HG03521 (cell line): ENCODE results near the gene ANKS1B.

ENCODE experiments used
- ATAC-seq: cut with Tn5 transposase; IDR thresholded peaks from one replicate; pipeline ENCODE4 v1.9.1; 2021; ENCODE audit warnings: mild to moderate bottlenecking, moderate library complexity; ENCODE audit not compliant: unreplicated experiment

The ANKS1B gene

DNA sequence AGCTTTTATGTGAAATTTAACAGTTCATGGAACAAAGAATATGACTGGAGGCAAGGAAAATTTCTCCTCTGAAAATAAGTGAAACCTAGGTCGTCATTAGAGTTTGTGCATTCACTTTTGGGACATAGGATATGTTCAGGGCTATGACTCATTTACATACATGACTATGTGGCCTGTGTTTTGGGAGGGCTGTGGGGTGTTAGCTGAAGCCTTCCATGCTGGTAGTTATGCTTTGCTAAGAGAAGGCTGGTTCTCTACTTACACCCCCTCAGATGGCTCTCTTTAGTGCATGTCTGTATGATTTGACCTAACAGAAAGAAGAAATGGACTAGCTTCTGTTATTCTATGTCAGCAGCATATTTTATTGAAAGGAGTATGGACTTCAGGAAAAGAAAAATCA, 753.7 kb downstream of the ANKS1B start:
- ATAC-seq = no peak

DNA sequence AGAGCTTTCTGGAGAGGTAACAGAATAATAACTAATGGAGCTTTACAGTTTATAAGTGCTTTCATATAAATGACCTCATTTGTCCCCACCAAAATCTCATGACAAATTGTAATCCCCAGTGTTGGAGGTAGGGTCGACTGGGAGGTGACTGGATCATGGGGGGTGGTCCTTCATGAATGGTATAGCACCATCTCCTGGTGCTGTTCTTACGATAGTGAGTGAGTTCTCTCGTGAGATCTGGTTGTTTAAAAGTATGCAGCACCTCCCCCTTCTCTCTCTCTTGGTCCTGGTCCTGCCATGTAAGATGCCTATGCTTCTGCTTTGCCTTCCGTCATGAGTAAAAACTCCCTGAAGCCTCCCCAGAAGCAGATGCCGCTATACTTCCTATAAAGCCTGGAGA, 760.5 kb downstream of the ANKS1B start:
- ATAC-seq = no peak

DNA sequence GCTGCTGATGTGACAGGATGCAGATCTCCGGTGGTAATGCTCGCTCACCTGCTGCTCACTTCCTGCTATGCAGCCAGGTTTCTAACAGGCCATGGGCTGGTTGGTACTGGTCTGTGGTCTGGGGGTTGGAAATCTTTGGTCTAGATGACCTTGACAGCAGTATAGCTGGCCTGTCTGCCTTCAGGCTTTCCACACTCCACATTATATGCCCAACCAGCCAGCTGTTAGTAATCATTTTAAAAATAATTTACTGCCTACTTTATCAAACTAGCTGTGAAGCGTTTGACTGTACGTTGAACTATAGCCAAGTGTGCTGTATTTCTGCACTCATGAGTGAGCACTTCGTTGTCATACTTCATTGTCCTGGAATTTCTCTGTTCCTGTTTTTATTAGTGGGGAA, 761.2 kb downstream of the ANKS1B start:
- ATAC-seq = no peak

DNA sequence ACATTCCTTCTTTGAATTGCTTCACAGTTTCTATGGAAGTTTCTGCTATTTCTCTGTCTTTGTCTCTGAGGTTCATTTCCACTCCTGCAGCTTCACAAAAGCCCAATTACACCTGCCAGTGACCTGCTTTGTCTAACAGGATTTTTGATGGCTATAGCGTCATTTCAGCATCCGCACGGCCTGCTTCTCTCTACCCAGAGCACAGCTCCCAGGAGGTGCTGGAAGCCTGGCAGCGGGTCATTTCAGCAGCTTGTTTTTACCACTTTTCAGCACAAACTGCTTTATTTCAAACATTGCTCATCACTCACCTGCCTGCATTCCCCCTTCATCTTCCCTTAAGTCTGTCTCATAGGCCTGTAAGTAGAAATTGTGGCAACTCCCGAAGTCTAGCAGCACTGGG, 771.7 kb downstream of the ANKS1B start:
- ATAC-seq = no peak

DNA sequence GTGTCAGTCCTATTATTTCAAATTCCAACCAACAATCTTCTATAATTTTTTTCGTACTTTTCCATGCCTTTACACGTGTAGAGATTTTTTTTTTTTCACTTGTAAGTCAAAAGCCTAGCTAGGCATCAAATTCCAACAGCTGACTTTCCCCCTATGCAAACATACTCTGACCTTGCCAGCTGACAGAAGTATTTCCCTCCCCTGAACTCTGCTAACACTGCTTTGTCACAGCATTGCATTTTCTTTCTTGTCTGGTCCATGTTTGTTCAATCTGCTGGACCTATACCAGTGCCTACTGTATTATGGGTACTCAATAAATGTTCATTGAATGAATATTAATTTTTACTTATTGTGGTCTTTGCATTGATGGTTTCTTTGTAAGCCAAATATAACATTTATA, 772.5 kb downstream of the ANKS1B start:
- ATAC-seq = no peak

DNA sequence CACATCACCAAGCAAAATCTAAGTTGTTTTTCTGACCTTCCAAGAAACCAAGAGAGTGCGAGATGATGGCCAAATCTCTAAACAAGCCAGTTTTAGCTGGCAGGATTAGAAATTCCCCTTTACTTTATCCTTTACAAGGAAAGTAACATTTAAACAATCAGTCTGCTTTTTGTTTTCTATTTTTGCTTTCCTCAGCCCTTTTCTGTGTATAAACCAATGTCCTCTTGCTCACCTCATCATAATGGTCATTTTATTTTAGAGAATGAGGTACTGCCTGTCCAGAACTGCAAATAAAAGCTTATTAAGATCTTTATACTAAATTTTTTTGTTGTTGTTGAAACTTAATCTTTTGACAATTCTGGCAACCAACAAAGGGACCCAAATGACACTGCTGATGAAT, 779.6 kb downstream of the ANKS1B start:
- no peak for ATAC-seq

DNA sequence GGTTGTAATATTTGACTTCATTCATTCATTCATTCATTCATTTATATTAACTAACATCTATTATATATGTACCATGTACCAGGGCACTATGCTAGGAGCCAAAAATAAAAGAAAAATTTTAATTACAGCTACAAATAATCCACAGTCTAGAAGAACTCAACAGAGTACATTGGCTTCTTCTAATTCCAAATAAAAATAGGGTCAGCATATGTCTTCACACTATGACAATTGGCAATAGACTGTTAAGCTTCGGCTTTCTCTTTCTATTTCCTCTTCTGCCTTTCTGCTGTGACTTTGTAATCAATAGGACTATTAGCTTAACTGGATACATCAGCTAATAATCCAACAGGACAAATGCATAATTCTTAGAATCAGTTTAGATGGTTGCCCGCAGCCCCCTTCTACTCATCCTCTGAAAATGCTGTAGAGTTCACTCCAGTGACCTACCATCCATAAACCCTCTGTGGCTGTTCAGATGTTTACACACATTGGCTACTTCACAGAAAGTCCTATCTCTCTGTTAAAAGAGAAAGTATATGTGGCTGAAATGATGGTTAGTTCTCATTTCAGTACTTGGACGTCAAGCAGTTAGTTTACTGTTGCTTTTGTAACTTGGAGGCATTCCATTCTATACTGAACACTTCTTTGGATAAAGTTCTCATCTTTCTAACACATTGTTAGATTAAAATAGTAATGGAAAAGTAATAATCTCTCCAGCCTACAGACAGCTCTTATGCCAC, 782.7 kb downstream of the ANKS1B start:
- no peak for ATAC-seq

DNA sequence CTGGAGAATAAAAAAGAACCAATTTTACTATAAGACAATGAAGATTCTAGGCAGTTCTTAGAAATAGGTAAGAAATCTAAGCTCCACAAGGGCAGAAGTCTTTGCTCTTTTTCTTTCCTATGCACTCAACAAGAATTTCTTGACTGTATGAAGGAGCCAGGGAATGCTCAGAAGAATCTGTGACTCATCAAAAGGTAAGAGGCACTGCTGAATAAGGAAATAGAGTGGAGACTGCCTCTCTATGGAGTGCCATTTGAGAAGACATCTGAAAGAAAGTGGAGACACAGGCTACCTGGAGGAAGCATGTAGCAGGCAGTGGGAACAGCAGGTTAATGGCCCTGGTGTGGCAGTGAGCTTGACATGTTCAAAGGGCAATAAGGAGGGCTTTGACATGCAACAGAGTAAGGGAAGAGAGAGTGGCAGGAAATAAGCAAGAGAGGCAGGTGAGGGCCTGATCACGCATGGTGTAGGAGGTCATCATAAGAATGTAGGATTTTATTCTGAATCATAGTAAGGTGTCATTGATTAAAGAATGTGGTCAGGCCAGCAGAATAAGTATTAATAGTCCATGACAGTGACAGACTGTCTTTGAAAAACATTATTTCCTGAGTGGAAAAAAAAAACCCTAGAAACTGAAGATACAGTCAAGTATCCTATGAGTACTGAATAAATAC, 783.9 kb downstream of the ANKS1B start:
- no peak for ATAC-seq

DNA sequence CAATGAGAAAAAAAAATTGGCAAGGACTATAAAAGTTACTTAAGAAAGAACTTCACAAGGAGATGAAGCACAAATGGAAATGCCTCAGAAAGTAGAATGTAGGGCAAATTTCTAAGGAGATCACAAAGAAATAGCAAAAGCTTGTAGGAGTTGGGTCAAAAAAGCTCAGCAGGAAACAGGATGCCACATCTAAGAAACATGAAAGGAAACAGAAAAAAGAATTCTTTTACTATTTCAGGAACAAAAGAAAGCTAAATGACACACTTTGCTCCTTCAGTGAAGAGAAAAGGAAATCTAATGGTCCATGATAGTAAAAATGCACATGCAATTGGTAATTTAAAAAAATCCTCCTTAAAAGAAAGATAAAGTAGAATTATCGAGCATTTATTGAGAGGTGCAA, 789.3 kb downstream of the ANKS1B start:
- ATAC-seq = no peak

DNA sequence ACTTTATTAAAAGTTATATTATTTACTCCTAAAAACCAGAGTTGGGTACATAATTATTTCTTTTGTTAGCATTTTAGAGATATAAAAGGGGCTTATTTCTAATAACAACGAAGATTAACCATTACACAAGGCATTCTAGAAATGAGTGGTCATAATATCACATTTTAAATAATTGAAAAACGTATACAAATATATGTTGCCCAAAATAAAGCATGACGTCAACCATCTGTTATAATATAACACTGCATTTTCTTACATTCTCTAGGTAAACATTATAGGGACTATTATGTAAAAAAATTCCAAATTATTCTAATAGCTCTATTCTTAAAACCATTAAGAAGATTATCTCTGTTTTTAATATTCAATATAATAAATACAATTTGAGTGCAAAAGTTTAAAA, 792.2 kb downstream of the ANKS1B start:
- ATAC-seq = no peak

DNA sequence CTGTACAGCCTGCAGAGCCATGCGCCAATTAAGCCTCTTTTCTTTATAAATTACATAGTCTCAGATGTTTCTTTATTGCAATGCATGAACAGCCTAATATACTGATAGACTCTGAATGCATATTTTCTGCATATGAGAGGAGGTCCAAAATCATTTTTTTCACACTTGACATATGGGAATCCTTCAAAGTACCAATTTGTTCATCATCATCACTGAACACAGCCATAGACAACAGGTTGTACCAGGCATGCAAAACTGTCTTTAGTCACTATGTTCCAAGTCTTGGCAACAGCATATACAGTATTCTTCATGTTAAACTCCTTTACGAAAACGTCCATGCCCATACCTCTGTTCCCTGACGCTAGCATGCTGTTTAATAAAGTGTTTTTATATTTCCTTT, 807.9 kb downstream of the ANKS1B start:
- no peak for ATAC-seq

DNA sequence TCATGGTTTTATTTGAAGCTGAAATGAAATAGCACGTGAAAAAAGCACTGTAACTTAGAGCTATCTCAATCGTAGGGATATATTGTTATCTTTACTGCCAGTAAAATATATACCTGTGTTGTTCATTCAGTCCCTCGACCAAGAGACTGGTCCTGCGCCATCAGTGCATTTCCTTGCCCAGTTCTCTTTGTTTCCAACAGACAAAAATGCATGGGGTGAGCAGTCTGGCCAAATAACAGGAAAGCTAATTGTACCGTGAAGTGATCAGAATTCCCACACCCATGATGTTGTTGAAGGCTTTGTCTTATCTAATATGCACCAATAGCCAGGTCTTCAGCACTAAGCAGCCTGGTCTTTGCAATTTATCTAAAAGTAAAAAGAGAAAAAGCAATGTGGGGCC, 814.3 kb downstream of the ANKS1B start:
- no peak for ATAC-seq

DNA sequence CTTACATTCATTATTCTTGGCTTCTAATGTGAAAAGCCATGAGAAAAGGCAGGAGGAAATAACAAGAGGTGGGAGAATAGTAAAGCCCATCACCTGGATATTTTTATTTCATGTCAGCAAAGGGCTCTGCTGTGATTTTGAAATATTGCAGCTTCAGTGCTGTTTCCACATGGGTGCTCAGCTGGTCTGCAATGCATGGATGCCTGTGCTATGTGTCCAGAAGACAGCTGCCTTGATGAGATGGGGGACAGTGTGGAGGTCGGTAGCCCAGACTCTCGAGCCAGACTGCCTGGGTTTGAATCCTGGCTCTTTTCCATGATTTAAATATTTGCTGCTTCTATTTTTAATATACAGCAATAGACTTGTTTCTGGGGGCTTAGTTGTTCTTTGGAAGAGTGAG, 814.7 kb downstream of the ANKS1B start:
- ATAC-seq = no peak

DNA sequence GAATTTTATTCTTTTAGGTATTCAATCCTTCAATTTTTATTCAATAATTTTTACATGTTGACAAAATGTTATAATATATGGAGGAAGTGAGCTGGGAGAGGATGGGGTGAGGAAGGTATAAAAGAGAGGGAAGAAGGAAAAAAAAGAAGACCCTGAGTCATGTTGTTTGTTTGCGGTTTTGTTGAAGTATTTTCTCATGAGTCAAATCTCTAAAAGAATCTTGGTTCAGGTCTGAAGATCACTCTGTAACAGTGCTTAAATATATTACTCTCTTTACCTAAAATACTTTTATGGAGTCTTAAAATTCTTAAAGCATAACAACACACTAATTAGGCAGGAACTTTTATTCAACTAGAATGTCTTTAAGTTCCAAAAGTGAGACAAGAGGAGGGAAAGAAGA, 826.8 kb downstream of the ANKS1B start:
- no peak for ATAC-seq

DNA sequence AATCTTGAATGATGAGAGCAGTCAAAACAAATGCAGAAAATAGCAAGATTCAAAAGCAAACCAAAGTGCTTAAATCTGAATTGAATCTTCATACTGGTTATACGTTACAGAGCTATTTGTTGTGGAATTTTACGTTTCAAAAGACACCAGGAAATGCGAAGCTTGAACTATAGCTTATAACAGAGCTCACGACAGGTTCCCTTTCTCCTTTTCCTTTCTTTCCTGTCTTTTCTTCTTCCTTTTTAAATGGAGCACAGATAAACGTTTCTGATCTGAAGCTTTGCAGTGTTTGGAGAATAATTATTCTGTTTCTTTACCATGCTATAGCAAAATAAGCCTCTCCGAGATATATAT, 829.8 kb downstream of the ANKS1B start:
- ATAC-seq = no peak

DNA sequence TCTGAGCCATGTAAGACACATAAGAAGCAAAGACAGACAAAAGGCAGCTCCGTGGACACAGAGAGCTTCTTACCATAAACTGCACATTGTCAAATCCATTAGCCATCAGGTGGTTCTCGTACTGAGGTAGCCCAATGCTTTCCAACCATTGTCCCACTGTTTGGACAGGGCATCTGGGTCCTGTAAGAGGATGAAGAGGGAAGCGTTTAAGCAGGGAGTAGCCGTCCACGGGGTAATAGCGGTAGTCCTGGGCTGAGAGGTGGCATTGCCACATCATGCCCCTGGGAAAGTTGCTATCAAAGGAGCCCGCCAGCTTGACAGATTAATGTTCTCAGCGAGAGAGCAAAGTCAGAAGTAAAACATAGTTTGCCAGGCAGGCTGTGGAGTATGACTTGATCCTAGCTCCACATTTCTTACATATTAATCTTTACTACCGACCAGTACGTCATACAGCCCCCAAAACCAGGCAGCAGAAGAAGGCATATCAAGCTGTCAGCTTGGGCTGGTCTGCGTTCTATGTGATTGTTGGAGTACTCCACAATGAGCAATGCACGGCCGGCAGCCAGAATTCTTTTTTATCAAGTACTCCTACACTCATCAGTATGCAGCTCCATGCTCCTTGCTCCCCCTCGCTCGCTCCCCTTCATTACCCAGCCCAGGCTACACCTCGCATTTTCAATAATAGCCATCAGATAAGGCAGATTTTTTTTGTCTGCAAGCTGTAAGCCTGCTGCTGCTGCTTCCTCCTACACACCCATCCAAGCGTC, 830.3 kb downstream of the ANKS1B start:
- ATAC-seq = no peak

DNA sequence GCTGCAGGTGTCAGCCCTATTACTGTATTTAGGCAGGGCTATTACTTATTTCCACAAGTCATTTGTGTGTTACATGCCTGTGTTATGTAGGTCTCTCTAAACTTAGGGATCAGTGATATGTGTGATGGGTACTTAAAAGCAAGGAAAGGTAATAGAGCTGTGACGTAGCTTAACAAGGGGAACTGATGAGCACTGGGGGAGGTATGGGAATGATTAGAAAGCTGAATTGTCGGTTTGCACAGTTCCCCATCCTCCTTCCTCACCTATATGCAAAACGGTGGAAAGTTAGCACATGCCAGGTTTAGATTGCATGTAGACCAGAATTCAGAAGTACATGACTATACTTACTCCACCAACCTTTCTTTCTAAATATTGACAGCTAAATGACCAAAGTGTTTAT, 831.4 kb downstream of the ANKS1B start:
- no peak for ATAC-seq

DNA sequence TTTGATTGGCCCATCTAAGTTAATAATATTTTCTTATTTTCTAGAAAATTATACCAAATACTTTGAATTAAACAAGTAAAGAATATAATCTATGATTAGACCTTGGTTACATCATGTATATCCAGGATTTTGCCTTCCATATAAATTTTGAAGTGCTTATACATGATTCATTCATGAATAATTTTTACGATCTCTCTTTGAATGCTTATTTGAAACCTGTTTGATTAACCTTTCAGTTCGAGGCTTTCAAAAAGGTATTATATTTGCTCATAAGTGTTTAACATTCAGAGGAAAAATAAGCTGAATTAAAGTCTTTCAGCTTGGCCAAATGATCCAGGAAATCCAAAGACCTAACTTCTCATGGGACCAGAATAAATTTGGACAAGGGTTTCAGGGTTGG, 832.4 kb downstream of the ANKS1B start:
- ATAC-seq = no peak

DNA sequence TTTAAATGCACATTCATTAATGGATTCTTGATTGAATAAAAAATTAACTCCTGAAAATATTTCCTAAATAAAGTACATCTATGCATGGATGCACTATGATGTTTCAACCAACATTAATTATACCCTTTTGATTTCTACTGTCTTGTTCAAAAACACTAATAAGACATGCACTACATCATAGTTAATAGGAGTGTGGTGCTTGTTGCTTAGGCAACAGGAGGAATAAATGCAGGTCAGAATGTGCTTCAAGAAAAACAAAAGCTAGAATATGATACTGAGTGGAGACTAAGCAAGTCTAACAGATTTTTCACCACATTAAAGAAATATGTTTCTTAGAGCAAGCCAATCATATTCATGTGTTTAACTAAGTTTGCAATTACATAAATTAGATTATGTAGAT, 833.0 kb downstream of the ANKS1B start:
- ATAC-seq = no peak

DNA sequence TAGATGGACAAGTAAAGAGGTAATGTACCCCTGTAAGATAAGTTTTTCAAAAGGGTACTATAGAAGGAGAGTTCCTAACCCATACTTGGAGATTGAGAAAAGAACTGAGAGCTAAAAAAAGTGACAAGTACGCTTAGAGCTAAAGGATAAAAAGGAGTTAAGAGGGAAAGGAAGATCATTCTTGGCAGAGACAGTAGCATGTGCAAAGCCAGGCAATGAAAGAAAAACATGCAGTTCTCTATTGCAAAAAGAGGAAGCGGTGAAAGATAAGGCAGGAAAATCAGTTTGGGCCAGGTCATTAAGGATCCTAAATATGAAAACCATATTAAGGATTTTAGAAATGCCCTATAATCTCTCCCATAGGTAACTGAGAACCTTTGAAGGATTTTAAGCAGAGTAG, 837.6 kb downstream of the ANKS1B start:
- no peak for ATAC-seq

DNA sequence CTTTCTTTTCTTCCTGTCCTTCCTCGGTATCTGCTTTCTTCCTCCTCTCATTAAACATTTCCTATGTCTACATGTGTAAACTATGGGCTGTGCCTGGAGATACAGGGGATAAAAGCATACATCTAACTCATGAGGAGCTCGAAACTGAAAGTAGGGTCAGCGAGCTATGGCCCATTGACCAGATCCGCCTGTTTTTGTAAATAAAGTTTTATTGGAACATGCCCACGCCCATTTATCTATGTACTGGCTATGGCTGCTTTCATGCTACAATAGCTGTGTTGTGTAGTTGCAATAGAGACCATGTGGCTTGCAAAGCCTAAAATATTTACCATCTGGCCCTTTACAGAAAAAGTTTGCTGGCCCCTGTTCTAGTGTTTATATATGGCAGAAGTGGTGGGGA, 838.0 kb downstream of the ANKS1B start:
- ATAC-seq = no peak

DNA sequence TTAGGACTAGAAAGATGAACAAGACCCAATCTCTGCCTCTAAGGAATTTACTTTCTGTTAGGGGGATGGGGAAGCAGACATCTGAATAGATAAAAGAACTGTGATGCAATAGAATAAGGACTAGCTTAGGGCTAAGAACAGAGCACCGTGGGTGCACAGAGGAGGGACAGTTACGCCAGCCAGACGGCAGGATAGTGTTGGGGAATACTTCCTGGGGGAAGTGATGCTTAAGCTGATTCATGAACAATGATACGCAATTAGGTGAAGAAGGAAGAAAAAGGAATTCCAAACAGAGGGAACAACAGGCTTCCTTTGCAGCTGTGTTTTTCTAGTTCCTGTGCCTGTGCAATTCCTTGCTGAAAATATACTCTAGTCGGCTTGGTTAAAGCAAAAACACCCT, 838.6 kb downstream of the ANKS1B start:
- no peak for ATAC-seq
